ENCODE data around the gene ANKK1. TPM values are rescaled to one million over a fixed set of nuclear protein-coding genes. Genes with fewer than 3 reads are reported as not detected.

ANKK1 gene
- total and polyA plus RNA-seq, 10 of the 15 experiments (the other 5 are each of a cell fraction or from before 2014, with no cell fraction given) = not detected

DNA sequence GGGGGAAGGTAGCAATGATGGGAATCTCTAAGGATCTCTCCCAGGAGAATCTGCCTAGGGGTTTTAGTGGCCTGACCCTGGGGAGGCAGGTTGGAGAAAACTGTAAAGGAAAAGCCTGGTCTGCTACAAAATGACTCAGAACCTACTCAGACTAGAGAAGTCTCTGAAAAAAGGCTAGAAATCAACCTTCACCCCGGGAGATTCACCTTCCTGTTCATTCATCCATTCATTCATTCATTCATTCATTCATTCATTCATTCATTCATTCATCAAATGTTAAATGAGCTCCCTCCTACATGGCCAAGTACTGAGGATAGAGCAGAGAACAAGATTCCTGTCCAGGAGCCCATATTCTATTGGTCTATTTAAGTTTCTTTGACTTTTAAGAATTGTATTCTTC is 8.9 kb upstream of the ANKK1 start:
- Histone ChIP-seq H2AFZ (ENCODE audit: control insufficient read depth, low read depth, low read length) (no peak overlapping the region), H3K79me2 (ENCODE audit: control insufficient read depth, insufficient read depth, low read length) (no peaks in the 10 kb centered on the region), H3K9ac (ENCODE audit: control insufficient read depth, insufficient read depth, low read length) (no peak overlapping the region), H3K36me3 (ENCODE audit: control insufficient read depth in 2 of 2, insufficient read depth in 2 of 2, low read length in 1 of 2) (no peaks in the 10 kb centered on the region), H3K9me3 (replicated peaks; ENCODE audit: control insufficient read depth, insufficient read depth, low read length) (no peaks in the 10 kb centered on the region), H3K4me2 (ENCODE audit: control insufficient read depth, insufficient read depth) (no peak overlapping the region), H3K27ac (ENCODE audit: control insufficient read depth, insufficient read depth) (no peak overlapping the region), H3K4me3 (no peak overlapping the region), H4K20me1 (ENCODE audit: control insufficient read depth, insufficient read depth) (no peaks in the 10 kb centered on the region), H3K4me1 (ENCODE audit: control insufficient read depth, insufficient read depth, low read length) (no peaks in the 10 kb centered on the region), H3K27me3 (replicated peaks in 1 of 2; ENCODE audit: control insufficient read depth in 2 of 2, insufficient read depth in 2 of 2, low read length in 1 of 2) (peaks cover 0 to 5% of the 10 kb centered on the region in 2 experiments; a peak in 1 of 4 replicates)
- FAIRE-seq (no peak), DNase-seq (ENCODE audit: low read depth, low spot score) (no peak), ATAC-seq (no peak)
- intact Hi-C loops (cut with micrococcal nuclease; ENCODE audit: unreplicated experiment) (no loop called here), in situ Hi-C loops (cut with MboI) (no loop called here)
- POLR2A ChIA-PET = no interaction called here
- RAD21 ChIA-PET (ENCODE audit: unreplicated experiment) = no interaction called here
- SMC1A ChIA-PET (ENCODE audit: uncharacterized antibody, unreplicated experiment) = no interaction called here
- CTCF ChIA-PET = interaction anchor here (0.7 kb wide), 1 partner anchor 26 kb away, joined by 4 read pairs; no protein-coding TSS in a partner anchor
- 0% methylated on average over 1 of the region's 1 CpG for WGBS (ENCODE audit: insufficient coverage, insufficient replicate concordance, low lambda C conversion rate, missing lambda C conversion rate)
- TF ChIP-seq SMAD1 (IDR thresholded peaks at IDR 0.05; ENCODE audit: low read depth, partially characterized antibody) (no peak), ZBED1 (IDR thresholded peaks at IDR 0.05; ENCODE audit: borderline replicate concordance) (no peak), TCF3 (IDR thresholded peaks at IDR 0.05; ENCODE audit: borderline replicate concordance, insufficient read depth, low read depth, low read length) (no peak), EED (IDR thresholded peaks at IDR 0.05; ENCODE audit: low read depth) (no peak), SP1 (IDR thresholded peaks at IDR 0.05; ENCODE audit: low read depth, low read length) (no peak), ZNF207 (IDR thresholded peaks at IDR 0.05; ENCODE audit: borderline replicate concordance) (no peak), ZNF24 (IDR thresholded peaks at IDR 0.05) (peak; percentile 60; the same call in 1 of the 2 replicates)
- TF ChIP-seq, protein P1, sequence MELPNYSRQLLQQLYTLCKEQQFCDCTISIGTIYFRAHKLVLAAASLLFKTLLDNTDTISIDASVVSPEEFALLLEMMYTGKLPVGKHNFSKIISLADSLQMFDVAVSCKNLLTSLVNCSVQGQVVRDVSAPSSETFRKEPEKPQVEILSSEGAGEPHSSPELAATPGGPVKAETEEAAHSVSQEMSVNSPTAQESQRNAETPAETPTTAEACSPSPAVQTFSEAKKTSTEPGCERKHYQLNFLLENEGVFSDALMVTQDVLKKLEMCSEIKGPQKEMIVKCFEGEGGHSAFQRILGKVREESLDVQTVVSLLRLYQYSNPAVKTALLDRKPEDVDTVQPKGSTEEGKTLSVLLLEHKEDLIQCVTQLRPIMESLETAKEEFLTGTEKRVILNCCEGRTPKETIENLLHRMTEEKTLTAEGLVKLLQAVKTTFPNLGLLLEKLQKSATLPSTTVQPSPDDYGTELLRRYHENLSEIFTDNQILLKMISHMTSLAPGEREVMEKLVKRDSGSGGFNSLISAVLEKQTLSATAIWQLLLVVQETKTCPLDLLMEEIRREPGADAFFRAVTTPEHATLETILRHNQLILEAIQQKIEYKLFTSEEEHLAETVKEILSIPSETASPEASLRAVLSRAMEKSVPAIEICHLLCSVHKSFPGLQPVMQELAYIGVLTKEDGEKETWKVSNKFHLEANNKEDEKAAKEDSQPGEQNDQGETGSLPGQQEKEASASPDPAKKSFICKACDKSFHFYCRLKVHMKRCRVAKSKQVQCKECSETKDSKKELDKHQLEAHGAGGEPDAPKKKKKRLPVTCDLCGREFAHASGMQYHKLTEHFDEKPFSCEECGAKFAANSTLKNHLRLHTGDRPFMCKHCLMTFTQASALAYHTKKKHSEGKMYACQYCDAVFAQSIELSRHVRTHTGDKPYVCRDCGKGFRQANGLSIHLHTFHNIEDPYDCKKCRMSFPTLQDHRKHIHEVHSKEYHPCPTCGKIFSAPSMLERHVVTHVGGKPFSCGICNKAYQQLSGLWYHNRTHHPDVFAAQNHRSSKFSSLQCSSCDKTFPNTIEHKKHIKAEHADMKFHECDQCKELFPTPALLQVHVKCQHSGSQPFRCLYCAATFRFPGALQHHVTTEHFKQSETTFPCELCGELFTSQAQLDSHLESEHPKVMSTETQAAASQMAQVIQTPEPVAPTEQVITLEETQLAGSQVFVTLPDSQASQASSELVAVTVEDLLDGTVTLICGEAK (IDR thresholded peaks at IDR 0.05; ENCODE audit: borderline replicate concordance) = no peak
- no TSS peak for BruUV-seq (replicated peaks)

Data from GM12878 (cell line).